Measurements from ENCODE around the gene TAGLN. TPM values are rescaled to one million over a fixed set of nuclear protein-coding genes. Genes with fewer than 3 reads are reported as not detected.

TAGLN gene
- 4.7 TPM for polyA plus RNA-seq (2013)

GRCh38 chr11:117199053-117199915, at the start of gene TAGLN:
Gene TAGLN (plus strand): TSS chr11:117199370. CDS start chr11:117203014, 3,644 bp downstream.
- Histone ChIP-seq H3K36me3 (ENCODE audit: control insufficient read depth in 4 of 4, insufficient read depth in 4 of 4, low read length in 3 of 4) (peaks cover 0 to 16% (median 4%) of the 10 kb centered on the region in 4 experiments), H3K27ac (ENCODE audit: insufficient read depth in 1 of 2, low read depth in 1 of 2, low read length in 2 of 2, poor library complexity in 1 of 2, severe bottlenecking in 2 of 2) (no peak within 1 kb of the TSS), H3K4me1 (ENCODE audit: control extremely low read depth in 1 of 4, control insufficient read depth in 4 of 4, insufficient read depth in 4 of 4, low read length in 3 of 4) (peaks cover 0 to 7% (median 2%) of the 10 kb centered on the region in 4 experiments), H3K4me3 (ENCODE audit: control insufficient read depth in 1 of 7, extremely low read depth in 1 of 7, insufficient read depth in 4 of 7, low read depth in 2 of 7, low read length in 6 of 7) (peak within 1 kb of the TSS in 2 of 7 experiments; percentile 28 to 33), H3K9me3 (ENCODE audit: control extremely low read depth in 1 of 5, control insufficient read depth in 4 of 5, insufficient read depth in 2 of 5, low read depth in 1 of 5, low read length in 4 of 5) (no peaks in the 10 kb centered on the region), H3K27me3 (replicated peaks in 2 of 5; ENCODE audit: control insufficient read depth in 4 of 5, insufficient read depth in 5 of 5, low read length in 4 of 5) (no peaks in the 10 kb centered on the region)
- DNase-seq, result no peak
- CTCF ChIA-PET, result interaction anchor here (0.8 to 3.0 kb wide), 2 partner anchors 17 to 27 kb away, joined by 3 to 14 read pairs; no protein-coding TSS in a partner anchor
- POLR2A ChIA-PET, result interaction anchor here (0.5 kb wide), 1 partner anchor 21 kb away, joined by 3 read pairs; the partner anchor contains the start of gene SIDT2
- WGBS (ENCODE audit: insufficient coverage), result 73% methylated on average over 28 of the region's 34 CpGs

GRCh38 chr11:117152066-117152465, 47.1 kb upstream of the TAGLN start:
- POLR2A ChIA-PET, result no interaction called here
- CTCF ChIA-PET, result interaction anchor here (1.0 to 1.4 kb wide), 2 partner anchors 27 to 29 kb away, joined by 3 read pairs; partner anchors contain the start of gene SIDT2
- peaks cover 3 to 64% (median 24%) of the 10 kb centered on the region in 4 experiments for H3K36me3 ChIP-seq (ENCODE audit: control insufficient read depth in 4 of 4, insufficient read depth in 4 of 4, low read length in 3 of 4)
- no peak overlapping the region for H3K4me3 ChIP-seq (ENCODE audit: control insufficient read depth in 1 of 7, extremely low read depth in 1 of 7, insufficient read depth in 4 of 7, low read depth in 2 of 7, low read length in 6 of 7)
- H3K9me3 ChIP-seq (ENCODE audit: control extremely low read depth in 1 of 5, control insufficient read depth in 4 of 5, insufficient read depth in 2 of 5, low read depth in 1 of 5, low read length in 4 of 5), result no peaks in the 10 kb centered on the region
- no peak for DNase-seq
- no peak overlapping the region for H3K27ac ChIP-seq (ENCODE audit: insufficient read depth in 1 of 2, low read depth in 1 of 2, low read length in 2 of 2, poor library complexity in 1 of 2, severe bottlenecking in 2 of 2)
- no peaks in the 10 kb centered on the region for H3K27me3 ChIP-seq (replicated peaks in 2 of 5; ENCODE audit: control insufficient read depth in 4 of 5, insufficient read depth in 5 of 5, low read length in 4 of 5)
- WGBS (ENCODE audit: insufficient coverage), result 20% methylated on average over 1 of the region's 2 CpGs
- peaks cover 0 to 5% (median under 1%) of the 10 kb centered on the region in 4 experiments for H3K4me1 ChIP-seq (ENCODE audit: control extremely low read depth in 1 of 4, control insufficient read depth in 4 of 4, insufficient read depth in 4 of 4, low read length in 3 of 4)

GRCh38 chr11:117154468-117154867, 44.7 kb upstream of the TAGLN start:
- WGBS (ENCODE audit: insufficient coverage), result 100% methylated on average over 1 of the region's 5 CpGs
- H3K9me3 ChIP-seq (ENCODE audit: control extremely low read depth in 1 of 5, control insufficient read depth in 4 of 5, insufficient read depth in 2 of 5, low read depth in 1 of 5, low read length in 4 of 5), result no peaks in the 10 kb centered on the region
- H3K4me1 ChIP-seq (ENCODE audit: control extremely low read depth in 1 of 4, control insufficient read depth in 4 of 4, insufficient read depth in 4 of 4, low read length in 3 of 4), result no peaks in the 10 kb centered on the region
- DNase-seq, result no peak
- CTCF ChIA-PET, result interaction anchor here (1.0 to 1.3 kb wide), 2 partner anchors 9 to 12 kb away, joined by 3 to 7 read pairs; no protein-coding TSS in a partner anchor
- H3K27ac ChIP-seq (ENCODE audit: insufficient read depth in 1 of 2, low read depth in 1 of 2, low read length in 2 of 2, poor library complexity in 1 of 2, severe bottlenecking in 2 of 2), result no peak overlapping the region
- H3K36me3 ChIP-seq (ENCODE audit: control insufficient read depth in 4 of 4, insufficient read depth in 4 of 4, low read length in 3 of 4), result peaks cover 7 to 55% (median 22%) of the 10 kb centered on the region in 4 experiments
- H3K27me3 ChIP-seq (replicated peaks in 2 of 5; ENCODE audit: control insufficient read depth in 4 of 5, insufficient read depth in 5 of 5, low read length in 4 of 5), result no peaks in the 10 kb centered on the region
- H3K4me3 ChIP-seq (ENCODE audit: control insufficient read depth in 1 of 7, extremely low read depth in 1 of 7, insufficient read depth in 4 of 7, low read depth in 2 of 7, low read length in 6 of 7), result no peak overlapping the region
- POLR2A ChIA-PET, result no interaction called here

GRCh38 chr11:117157507-117157906, 41.7 kb upstream of the TAGLN start:
- Histone ChIP-seq H3K27me3 (replicated peaks in 2 of 5; ENCODE audit: control insufficient read depth in 4 of 5, insufficient read depth in 5 of 5, low read length in 4 of 5) (no peaks in the 10 kb centered on the region), H3K9me3 (ENCODE audit: control extremely low read depth in 1 of 5, control insufficient read depth in 4 of 5, insufficient read depth in 2 of 5, low read depth in 1 of 5, low read length in 4 of 5) (no peaks in the 10 kb centered on the region), H3K4me3 (ENCODE audit: control insufficient read depth in 1 of 7, extremely low read depth in 1 of 7, insufficient read depth in 4 of 7, low read depth in 2 of 7, low read length in 6 of 7) (no peak overlapping the region), H3K27ac (ENCODE audit: insufficient read depth in 1 of 2, low read depth in 1 of 2, low read length in 2 of 2, poor library complexity in 1 of 2, severe bottlenecking in 2 of 2) (no peak overlapping the region), H3K36me3 (ENCODE audit: control insufficient read depth in 4 of 4, insufficient read depth in 4 of 4, low read length in 3 of 4) (peaks cover 12 to 62% (median 37%) of the 10 kb centered on the region in 4 experiments), H3K4me1 (ENCODE audit: control extremely low read depth in 1 of 4, control insufficient read depth in 4 of 4, insufficient read depth in 4 of 4, low read length in 3 of 4) (peaks cover 0 to 8% (median 3%) of the 10 kb centered on the region in 4 experiments)
- no peak for DNase-seq
- WGBS (ENCODE audit: insufficient coverage), result no CpG with 5 or more reads among the region's 2 CpGs
- CTCF ChIA-PET, result interaction anchor here (1.8 to 2.0 kb wide), 2 partner anchors 10 to 11 kb away, joined by 4 to 5 read pairs; no protein-coding TSS in a partner anchor
- POLR2A ChIA-PET, result interaction anchor here (0.7 kb wide), 1 partner anchor 63 kb away, joined by 3 read pairs; no protein-coding TSS in a partner anchor

- Histone ChIP-seq H3K9me3 (ENCODE audit: control extremely low read depth in 1 of 5, control insufficient read depth in 4 of 5, insufficient read depth in 2 of 5, low read depth in 1 of 5, low read length in 4 of 5) (no peaks in the 10 kb centered on the region), H3K4me3 (ENCODE audit: control insufficient read depth in 1 of 7, extremely low read depth in 1 of 7, insufficient read depth in 4 of 7, low read depth in 2 of 7, low read length in 6 of 7) (no peak overlapping the region), H3K27me3 (replicated peaks in 2 of 5; ENCODE audit: control insufficient read depth in 4 of 5, insufficient read depth in 5 of 5, low read length in 4 of 5) (no peaks in the 10 kb centered on the region), H3K4me1 (ENCODE audit: control extremely low read depth in 1 of 4, control insufficient read depth in 4 of 4, insufficient read depth in 4 of 4, low read length in 3 of 4) (peaks cover 0 to 8% (median 3%) of the 10 kb centered on the region in 4 experiments), H3K27ac (ENCODE audit: insufficient read depth in 1 of 2, low read depth in 1 of 2, low read length in 2 of 2, poor library complexity in 1 of 2, severe bottlenecking in 2 of 2) (no peak overlapping the region), H3K36me3 (ENCODE audit: control insufficient read depth in 4 of 4, insufficient read depth in 4 of 4, low read length in 3 of 4) (peaks cover 27 to 61% (median 45%) of the 10 kb centered on the region in 4 experiments)
- DNase-seq, result no peak
- CTCF ChIA-PET, result interaction anchor here (1.3 to 3.4 kb wide), 5 partner anchors 10 to 21 kb away, joined by 3 to 17 read pairs (median 4); no protein-coding TSS in a partner anchor
- WGBS (ENCODE audit: insufficient coverage), result no CpG with 5 or more reads among the region's 2 CpGs
- POLR2A ChIA-PET, result interaction anchor here (1.3 kb wide), 1 partner anchor 18 kb away, joined by 5 read pairs; the partner anchor contains the start of gene SIDT2
Observed at GRCh38 chr11:117159892-117160291, 39.3 kb upstream of the TAGLN start.

- no peaks in the 10 kb centered on the region for H3K9me3 ChIP-seq (ENCODE audit: control extremely low read depth in 1 of 5, control insufficient read depth in 4 of 5, insufficient read depth in 2 of 5, low read depth in 1 of 5, low read length in 4 of 5)
- peak; percentile 39 to 82 (median 63) for DNase-seq
- H3K4me1 ChIP-seq (ENCODE audit: control extremely low read depth in 1 of 4, control insufficient read depth in 4 of 4, insufficient read depth in 4 of 4, low read length in 3 of 4), result peaks cover 0 to 8% (median 3%) of the 10 kb centered on the region in 4 experiments
- CTCF ChIA-PET, result interaction anchor here (0.9 to 3.4 kb wide), 7 partner anchors 10 to 21 kb away, joined by 3 to 17 read pairs (median 4); no protein-coding TSS in a partner anchor
- H3K27ac ChIP-seq (ENCODE audit: insufficient read depth in 1 of 2, low read depth in 1 of 2, low read length in 2 of 2, poor library complexity in 1 of 2, severe bottlenecking in 2 of 2), result no peak overlapping the region
- H3K36me3 ChIP-seq (ENCODE audit: control insufficient read depth in 4 of 4, insufficient read depth in 4 of 4, low read length in 3 of 4), result peaks cover 27 to 63% (median 47%) of the 10 kb centered on the region in 4 experiments
- POLR2A ChIA-PET, result interaction anchor here (1.3 kb wide), 1 partner anchor 17 kb away, joined by 5 read pairs; the partner anchor contains the start of gene SIDT2
- H3K4me3 ChIP-seq (ENCODE audit: control insufficient read depth in 1 of 7, extremely low read depth in 1 of 7, insufficient read depth in 4 of 7, low read depth in 2 of 7, low read length in 6 of 7), result no peak overlapping the region
- WGBS (ENCODE audit: insufficient coverage), result 20% methylated on average over 1 of the region's 2 CpGs
- no peaks in the 10 kb centered on the region for H3K27me3 ChIP-seq (replicated peaks in 2 of 5; ENCODE audit: control insufficient read depth in 4 of 5, insufficient read depth in 5 of 5, low read length in 4 of 5)
Observed at GRCh38 chr11:117160826-117161225, 38.3 kb upstream of the TAGLN start.
